GM13977 (cell line): ENCODE data around the gene SYT2.

Experiments used
- DNase-seq: peaks from one replicate; pipeline ENCODE4 v3.0.0; 2012; ENCODE audit warnings: low spot score
- CTCF ChIP-seq: IDR thresholded peaks from 2 replicates; pipeline ENCODE4 v1.5.1; 2012; ENCODE audit warnings: mild to moderate bottlenecking, control low read depth; ENCODE audit not compliant: insufficient read depth; ENCODE audit errors: extremely low read depth, missing control alignments
- in situ Hi-C: fragments of 300-500 bp; cut with MboI; formaldehyde crosslinking; loops from one replicate; pipeline ENCODE4 v1.12.0; 2022; ENCODE audit warnings: low sequenced_read_pairs, low pct_unique_long_range_greater_than_20kb, mixed read lengths, inconsistent platforms; ENCODE audit not compliant: unreplicated experiment

The SYT2 gene

GRCh38 chr1:202649553-202650392 is 60.5 kb downstream of the SYT2 start:
- no peak for DNase-seq
- TF ChIP-seq CTCF, result no peak
- in situ Hi-C loops, result no loop called here

GRCh38 chr1:202648605-202649226 is 61.5 kb downstream of the SYT2 start:
- no peak for TF ChIP-seq CTCF
- in situ Hi-C loops, result no loop called here
- no peak for DNase-seq

DNA sequence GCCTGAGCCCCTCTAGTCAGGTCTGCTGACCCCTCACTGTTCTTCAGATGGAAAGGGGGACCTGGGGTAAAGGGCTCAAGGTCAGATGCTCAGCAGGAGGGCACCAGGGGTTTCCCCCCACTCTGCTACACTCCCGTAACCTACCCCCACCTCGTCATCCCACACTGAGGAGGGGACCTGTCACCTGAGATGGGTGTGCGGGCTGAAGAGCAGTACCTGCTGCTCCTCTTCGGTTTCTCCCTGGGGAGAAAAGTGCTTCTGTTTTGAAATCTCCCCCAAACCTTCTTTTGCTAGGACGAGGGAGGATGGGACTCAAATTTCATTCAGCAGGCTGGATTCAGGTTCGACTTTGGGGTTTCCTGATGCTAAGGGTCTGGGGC is 65.2 kb downstream of the SYT2 start:
- DNase-seq, result no peak
- in situ Hi-C loops, result no loop called here

GRCh38 chr1:202644219-202645096 is 65.8 kb downstream of the SYT2 start:
- in situ Hi-C loops, result no loop called here
- DNase-seq, result no peak
- TF ChIP-seq CTCF, result no peak

More for the DNA sequence above, 65.2 kb downstream of the SYT2 start:
- TF ChIP-seq CTCF, result no peak

DNA sequence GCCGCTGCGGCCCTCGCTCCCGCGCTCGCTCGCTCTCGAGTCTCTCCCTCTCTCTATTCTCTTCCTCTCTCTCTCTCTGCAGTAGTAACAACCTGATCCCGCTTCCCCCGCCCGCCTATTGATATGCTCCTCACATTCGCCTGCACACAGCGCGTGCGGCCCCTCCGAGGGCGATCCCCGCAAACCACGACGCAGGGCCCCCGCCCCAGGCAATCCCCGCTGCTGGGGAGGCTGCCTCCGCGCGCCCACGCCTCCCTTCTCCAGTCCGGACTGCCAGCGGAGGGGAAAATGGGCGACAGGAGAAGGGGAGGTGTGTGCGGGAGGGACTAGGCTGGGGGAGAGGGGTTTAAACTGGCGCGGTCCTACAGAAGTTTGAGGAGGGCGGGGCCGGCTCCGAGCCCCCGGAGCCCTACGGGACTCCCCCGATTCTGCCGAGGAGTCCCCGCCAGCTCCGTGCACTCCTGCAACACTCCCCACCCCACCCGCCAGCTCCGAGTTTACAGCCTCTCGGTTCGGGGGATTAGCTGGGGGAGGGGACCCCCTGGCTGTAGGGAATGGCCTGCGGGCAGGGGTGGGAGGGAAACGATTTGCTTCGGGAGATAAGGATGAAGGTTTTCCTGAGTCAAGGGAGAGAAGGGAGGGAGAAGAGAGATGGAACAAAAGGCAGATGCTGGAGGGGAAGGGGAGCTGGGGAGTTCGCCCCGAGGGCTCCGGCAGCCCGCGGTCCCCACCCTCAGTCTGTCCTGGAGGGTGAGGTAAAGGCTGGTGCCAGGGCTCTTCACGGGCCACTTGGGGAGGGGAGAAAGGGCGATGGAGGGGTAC is 66.6 kb downstream of the SYT2 start:
- in situ Hi-C loops, result no loop called here
- no peak for DNase-seq
- TF ChIP-seq CTCF, result no peak
